Activated CD4-positive, alpha-beta T cell treated with anti-CD3 and anti-CD28 coated beads, Interleukin-2, amount 10 ng/mL, durations not matched to agents 7 days and 5 days (primary cell): ENCODE measurements around the gene ZFAND3. TPM values are rescaled to one million over a fixed set of nuclear protein-coding genes. Genes with fewer than 3 reads are reported as not detected.

Experiments
- CTCF ChIA-PET: fragments of 350-600 bp; sonication (Branson Sonifier 250); formaldehyde crosslinking; loops from one replicate; lab custom pipeline; 2021; ENCODE audit warnings: antibody characterized with exemption; lab: Charles Lee
- POLR2A ChIA-PET: fragments of 350-600 bp; sonication (Branson Sonifier 250); formaldehyde crosslinking; loops from one replicate; lab custom pipeline; 2021; ENCODE audit warnings: antibody characterized with exemption; lab: Charles Lee
- DNase-seq: peaks from one replicate; pipeline ENCODE4 v3.0.0-alpha.2; 2020
- H3K27ac Mint-ChIP-seq: one replicate; pipeline ENCODE4 v1.8.0; 2021; ENCODE audit warnings: mild to moderate bottlenecking, moderate library complexity, mixed read lengths
- H3K27me3 Mint-ChIP-seq: one replicate; pipeline ENCODE4 v1.8.0; 2021; ENCODE audit warnings: mixed read lengths
- H3K36me3 Mint-ChIP-seq: one replicate; pipeline ENCODE4 v1.8.0; 2021; ENCODE audit warnings: low read depth, mixed read lengths
- H3K4me1 Mint-ChIP-seq: one replicate; pipeline ENCODE4 v1.8.0; 2021; ENCODE audit warnings: mixed read lengths
- H3K4me3 Mint-ChIP-seq: one replicate; pipeline ENCODE4 v1.8.0; 2021; ENCODE audit warnings: mild to moderate bottlenecking, moderate library complexity, mixed read lengths
- H3K9me3 Mint-ChIP-seq: one replicate; pipeline ENCODE4 v1.8.0; 2021; ENCODE audit warnings: mixed read lengths
- total RNA-seq, 2 experiments: library from RNA; stranded (reverse); gene quantifications; one replicate each; pipeline ENCODE4 v1.2.3, GENCODE V29; 2021

ZFAND3 gene
- total RNA-seq, 2 experiments from 2014 or later = 27.4 to 34.7 TPM

- CTCF ChIA-PET = interaction anchor here (0.6 kb wide), 1 partner anchor 369 kb away, joined by 3 read pairs; no protein-coding TSS in a partner anchor
- H3K36me3 Mint-ChIP-seq = no peaks in the 10 kb centered on the region
- H3K4me1 Mint-ChIP-seq = no peaks in the 10 kb centered on the region
- H3K4me3 Mint-ChIP-seq = no peak overlapping the region
- H3K27me3 Mint-ChIP-seq = no peaks in the 10 kb centered on the region
- H3K27ac Mint-ChIP-seq = no peak overlapping the region
- no peak for DNase-seq
- POLR2A ChIA-PET = no interaction called here
- no peaks in the 10 kb centered on the region for H3K9me3 Mint-ChIP-seq
Measured at GRCh38 chr6:38155144-38155543, 335.6 kb downstream of the ZFAND3 start.

- no peak overlapping the region for H3K27ac Mint-ChIP-seq
- CTCF ChIA-PET = interaction anchor here (0.6 kb wide), 1 partner anchor 369 kb away, joined by 3 read pairs; no protein-coding TSS in a partner anchor
Measured at GRCh38 chr6:38155621-38156204, 336.2 kb downstream of the ZFAND3 start.

GRCh38 chr6:38156818-38157565 is 337.5 kb downstream of the ZFAND3 start:
- no peaks in the 10 kb centered on the region for H3K4me1 Mint-ChIP-seq
- H3K9me3 Mint-ChIP-seq = no peaks in the 10 kb centered on the region
- ChIA-PET POLR2A (no interaction called here), CTCF (interaction anchor here (0.6 kb wide), 2 partner anchors 23 to 1899 kb away, joined by 3 read pairs; no protein-coding TSS in a partner anchor)
- no peaks in the 10 kb centered on the region for H3K27me3 Mint-ChIP-seq
- H3K27ac Mint-ChIP-seq = no peak overlapping the region
- no peaks in the 10 kb centered on the region for H3K36me3 Mint-ChIP-seq
- no peak overlapping the region for H3K4me3 Mint-ChIP-seq
- no peak for DNase-seq

More at GRCh38 chr6:38155621-38156204, 336.2 kb downstream of the ZFAND3 start:
- no peak overlapping the region for H3K4me3 Mint-ChIP-seq
- POLR2A ChIA-PET = no interaction called here
- no peaks in the 10 kb centered on the region for H3K36me3 Mint-ChIP-seq
- H3K27me3 Mint-ChIP-seq = no peaks in the 10 kb centered on the region
- no peak for DNase-seq
- H3K4me1 Mint-ChIP-seq = no peaks in the 10 kb centered on the region
- H3K9me3 Mint-ChIP-seq = no peaks in the 10 kb centered on the region

GRCh38 chr6:38157905-38158304 is 338.4 kb downstream of the ZFAND3 start:
- Mint-ChIP-seq H3K27ac (no peak overlapping the region), H3K4me3 (no peak overlapping the region), H3K4me1 (no peaks in the 10 kb centered on the region), H3K27me3 (no peaks in the 10 kb centered on the region), H3K36me3 (no peaks in the 10 kb centered on the region), H3K9me3 (no peaks in the 10 kb centered on the region)
- DNase-seq = no peak
- CTCF ChIA-PET = no interaction called here
- POLR2A ChIA-PET = no interaction called here

GRCh38 chr6:38158762-38159350 is 339.3 kb downstream of the ZFAND3 start:
- ChIA-PET CTCF (no interaction called here), POLR2A (no interaction called here)
- Mint-ChIP-seq H3K27me3 (no peaks in the 10 kb centered on the region), H3K36me3 (no peaks in the 10 kb centered on the region), H3K27ac (no peak overlapping the region), H3K4me1 (no peaks in the 10 kb centered on the region), H3K9me3 (no peaks in the 10 kb centered on the region), H3K4me3 (no peak overlapping the region)
- no peak for DNase-seq

- Mint-ChIP-seq H3K9me3 (no peaks in the 10 kb centered on the region), H3K36me3 (no peaks in the 10 kb centered on the region), H3K4me1 (no peaks in the 10 kb centered on the region), H3K27me3 (no peaks in the 10 kb centered on the region), H3K4me3 (no peak overlapping the region), H3K27ac (no peak overlapping the region)
- no peak for DNase-seq
- CTCF ChIA-PET = no interaction called here
- POLR2A ChIA-PET = no interaction called here
Measured at GRCh38 chr6:38159596-38159995, 340.1 kb downstream of the ZFAND3 start.

GRCh38 chr6:38160831-38161230 is 341.3 kb downstream of the ZFAND3 start:
- Mint-ChIP-seq H3K9me3 (no peaks in the 10 kb centered on the region), H3K27me3 (no peaks in the 10 kb centered on the region), H3K36me3 (no peaks in the 10 kb centered on the region), H3K4me1 (no peaks in the 10 kb centered on the region), H3K27ac (no peak overlapping the region), H3K4me3 (no peak overlapping the region)
- POLR2A ChIA-PET = no interaction called here
- CTCF ChIA-PET = no interaction called here
- no peak for DNase-seq

GRCh38 chr6:38161331-38161730 is 341.8 kb downstream of the ZFAND3 start:
- no peak overlapping the region for H3K4me3 Mint-ChIP-seq
- ChIA-PET CTCF (no interaction called here), POLR2A (no interaction called here)
- DNase-seq = no peak
- no peaks in the 10 kb centered on the region for H3K27me3 Mint-ChIP-seq
- no peak overlapping the region for H3K27ac Mint-ChIP-seq
- H3K9me3 Mint-ChIP-seq = no peaks in the 10 kb centered on the region
- no peaks in the 10 kb centered on the region for H3K4me1 Mint-ChIP-seq
- no peaks in the 10 kb centered on the region for H3K36me3 Mint-ChIP-seq

- H3K4me1 Mint-ChIP-seq = no peaks in the 10 kb centered on the region
- no peak overlapping the region for H3K4me3 Mint-ChIP-seq
- no peak for DNase-seq
- H3K36me3 Mint-ChIP-seq = no peaks in the 10 kb centered on the region
- ChIA-PET CTCF (no interaction called here), POLR2A (no interaction called here)
- H3K27me3 Mint-ChIP-seq = no peaks in the 10 kb centered on the region
- H3K9me3 Mint-ChIP-seq = no peaks in the 10 kb centered on the region
- no peak overlapping the region for H3K27ac Mint-ChIP-seq
Measured at GRCh38 chr6:38161754-38162492, 342.4 kb downstream of the ZFAND3 start.

- H3K9me3 Mint-ChIP-seq = no peaks in the 10 kb centered on the region
- CTCF ChIA-PET = no interaction called here
Measured at GRCh38 chr6:38162493-38163185, 343.1 kb downstream of the ZFAND3 start.

GRCh38 chr6:38163186-38164130 is 343.9 kb downstream of the ZFAND3 start:
- Mint-ChIP-seq H3K4me1 (no peaks in the 10 kb centered on the region), H3K27ac (no peak overlapping the region), H3K4me3 (no peak overlapping the region), H3K36me3 (no peaks in the 10 kb centered on the region), H3K27me3 (no peaks in the 10 kb centered on the region), H3K9me3 (no peaks in the 10 kb centered on the region)
- no peak for DNase-seq
- ChIA-PET POLR2A (no interaction called here), CTCF (interaction anchor here (0.5 kb wide), 1 partner anchor 14 kb away, joined by 3 read pairs; no protein-coding TSS in a partner anchor)

More at GRCh38 chr6:38162493-38163185, 343.1 kb downstream of the ZFAND3 start:
- POLR2A ChIA-PET = no interaction called here
- DNase-seq = no peak
- Mint-ChIP-seq H3K36me3 (no peaks in the 10 kb centered on the region), H3K4me3 (no peak overlapping the region), H3K27me3 (no peaks in the 10 kb centered on the region), H3K4me1 (no peaks in the 10 kb centered on the region), H3K27ac (no peak overlapping the region)
